K562 (cell line): ENCODE measurements around the gene PRRT2. TPM values are rescaled to one million over a fixed set of nuclear protein-coding genes. Genes with fewer than 3 reads are reported as not detected.

ENCODE experiments used
- ATAC-seq: fragments of 200-7000 bp; cut with Tn5 transposase; 3 replicates; pipeline ENCODE4 v1.9.1; 2020; ENCODE audit warnings: moderate library complexity
- BruUV-seq: library from RNA; stranded (reverse); fragments of 400-500 nt; replicated peaks from 2 replicates; lab custom pipeline; 2021; lab: Mats Ljungman, UMichigan
- CTCF ChIA-PET: fragments of 300-600 bp; formaldehyde crosslinking; extraction: SDS; loops from one replicate; lab custom pipeline; 2021; ENCODE audit warnings: low intra/inter-chr PET ratio; lab: Yijun Ruan, JAX
- POLR2A ChIA-PET: fragments of 300-600, 350-650 bp; sonication (Branson Sonifier 250); formaldehyde crosslinking; extraction: SDS; loops from one replicate; lab custom pipeline; 2021; ENCODE audit warnings: antibody characterized with exemption, inconsistent platforms; lab: Yijun Ruan, JAX
- DNase-seq, 4 experiments: peaks; one replicate each; pipeline versions ENCODE4 v3.0.0 to v3.0.0-alpha.2; 2011 to 2018; ENCODE audit warnings: low spot score in 3 of 4, mixed read lengths in 3 of 4; ENCODE audit errors: extremely low read depth in 1 of 4
- FAIRE-seq: peaks from 2 replicates; lab custom pipeline; 2011; peaks lifted over from hg19 to GRCh38; lab: Jason Lieb, UNC
- H2AFZ ChIP-seq: 2 replicates; pipeline ENCODE4 v1.6.0; 2011; ENCODE audit warnings: low read depth, low read length, control low read depth, inconsistent platforms
- H3K27ac ChIP-seq: fragments of 200-600 bp; 3 replicates; pipeline ENCODE4 v1.8.0; 2011; ENCODE audit warnings: low read depth, mild to moderate bottlenecking, control low read depth, inconsistent platforms, low read length, moderate library complexity, mixed read lengths; ENCODE audit errors: extremely low read depth
- H3K27me3 ChIP-seq, 2 experiments: fragments of 300-600 bp in 1 of 2; 2 replicates in 1 of 2; 3 replicates in 1 of 2; pipeline versions ENCODE4 v1.6.0 to v1.8.0; 2011; ENCODE audit warnings: inconsistent platforms in 2 of 2, low read length in 2 of 2, mild to moderate bottlenecking in 1 of 2, mixed read lengths in 1 of 2, moderate library complexity in 1 of 2; ENCODE audit not compliant: control insufficient read depth in 2 of 2, insufficient read depth in 2 of 2
- H3K36me3 ChIP-seq: fragments of 300-600 bp; 3 replicates; pipeline ENCODE4 v1.8.0; 2011; ENCODE audit warnings: mild to moderate bottlenecking, low read length, inconsistent platforms; ENCODE audit not compliant: control insufficient read depth, insufficient read depth
- H3K4me1 ChIP-seq, 2 experiments: fragments of 200-600 bp in 1 of 2; replicated peaks in 1 of 2; 2 replicates in 1 of 2; 3 replicates in 1 of 2; pipeline versions ENCODE4 v1.5.1 to v1.8.0; 2011; ENCODE audit warnings: inconsistent platforms in 2 of 2, low read length in 2 of 2, mild to moderate bottlenecking in 1 of 2, mixed read lengths in 1 of 2, moderate library complexity in 1 of 2; ENCODE audit not compliant: control insufficient read depth in 2 of 2, insufficient read depth in 2 of 2
- H3K4me2 ChIP-seq: 2 replicates; pipeline ENCODE4 v1.6.1; 2011; ENCODE audit warnings: low read length, control low read depth, inconsistent platforms, mixed read lengths; ENCODE audit not compliant: insufficient read depth
- H3K4me3 ChIP-seq: fragments of 200-600 bp; sonication (generic), shearing (Covaris generic); 2 replicates; pipeline ENCODE4 v1.5.1; 2016; ENCODE audit warnings: control low read depth, inconsistent platforms
- H3K79me2 ChIP-seq: fragments of 200-600 bp; 3 replicates; pipeline ENCODE4 v1.8.0; 2011; ENCODE audit warnings: low read length, inconsistent platforms; ENCODE audit not compliant: control insufficient read depth, insufficient read depth
- H3K9ac ChIP-seq, 2 experiments: 2 replicates each; pipeline versions ENCODE4 v1.6.0 to v1.6.1; 2011; ENCODE audit warnings: low read depth in 2 of 2, low read length in 2 of 2, control low read depth in 1 of 2, inconsistent platforms in 1 of 2, mild to moderate bottlenecking in 1 of 2, mixed read lengths in 1 of 2; ENCODE audit not compliant: insufficient read depth in 1 of 2
- H3K9me1 ChIP-seq: one replicate; pipeline ENCODE4 v1.6.0; 2011; ENCODE audit warnings: inconsistent platforms, mild to moderate bottlenecking, low read length, moderate library complexity; ENCODE audit not compliant: control insufficient read depth, insufficient read depth
- H3K9me3 ChIP-seq: replicated peaks from 2 replicates; pipeline ENCODE4 v1.5.1; 2011; ENCODE audit warnings: low read depth, low read length, inconsistent platforms; ENCODE audit not compliant: control insufficient read depth, insufficient read depth
- H4K20me1 ChIP-seq: replicated peaks from 2 replicates; pipeline ENCODE4 v1.6.1; 2011; ENCODE audit warnings: low read length, inconsistent platforms, mixed read lengths; ENCODE audit not compliant: control insufficient read depth, insufficient read depth
- ELK3 ChIP-seq: fragments of 450-650 bp; formaldehyde crosslinking; IDR thresholded peaks from 2 replicates; pipeline ENCODE4 v1.4.0; 2020; ENCODE audit warnings: mild to moderate bottlenecking
- ILK ChIP-seq: fragments of 450-650 bp; IDR thresholded peaks from 2 replicates; pipeline ENCODE4 v1.6.1; 2016; ENCODE audit warnings: missing genetic modification characterization, low read depth, mild to moderate bottlenecking, missing compliant biosample characterization, moderate library complexity, borderline replicate concordance
- KAT2B ChIP-seq: IDR thresholded peaks from one replicate; pipeline ENCODE4 v1.6.1; 2012; ENCODE audit warnings: low read depth, mild to moderate bottlenecking, control low read depth, inconsistent platforms, low read length, moderate library complexity
- MLX ChIP-seq, 2 experiments: fragments of 450-650 bp in 1 of 2; sonication (generic) in 1 of 2; formaldehyde crosslinking; conservative IDR thresholded peaks; 2 replicates each; pipeline versions ENCODE4 v1.4.0 to v1.8.1; 2020 to 2022; ENCODE audit warnings: mild to moderate bottlenecking in 1 of 2, missing genetic modification reagents in 1 of 2
- NCOA2 ChIP-seq, 2 experiments: fragments of 450-650 bp; IDR thresholded peaks; 2 replicates each; pipeline ENCODE4 v1.6.1; 2018; ENCODE audit warnings: mild to moderate bottlenecking in 2 of 2, moderate library complexity in 1 of 2; ENCODE audit not compliant: partially characterized antibody in 2 of 2
- SOX6 ChIP-seq: fragments of 450-650 bp; IDR thresholded peaks from 2 replicates; pipeline ENCODE4 v1.6.1; 2014; ENCODE audit warnings: mild to moderate bottlenecking
- SRSF9 ChIP-seq: fragments of 200-400 bp; formaldehyde crosslinking; IDR thresholded peaks from 2 replicates; pipeline ENCODE4 v1.6.1; 2017; ENCODE audit warnings: low read depth, low read length, borderline replicate concordance
- ZC3H11A ChIP-seq: IDR thresholded peaks from 2 replicates; pipeline ENCODE4 v1.6.1; 2012; ENCODE audit warnings: low read depth, low read length, improper control_type of control experiment
- ZFPM2 ChIP-seq: fragments of 250-450 bp; sonication (Bioruptor Pico); IDR thresholded peaks from 2 replicates; pipeline ENCODE4 v1.5.1; 2022; ENCODE audit warnings: mild to moderate bottlenecking
- ZKSCAN1 ChIP-seq: fragments of 150-350 bp; IDR thresholded peaks from 2 replicates; pipeline ENCODE4 v1.6.1; 2016; ENCODE audit warnings: low read depth, low read length
- ZKSCAN3 ChIP-seq: fragments of 250-450 bp; sonication (Bioruptor Pico); IDR thresholded peaks from 2 replicates; pipeline ENCODE4 v1.4.0; 2020
- ZNF184 ChIP-seq: sonication (generic); formaldehyde crosslinking; IDR thresholded peaks from 2 replicates; pipeline ENCODE4 v1.5.0; 2020; ENCODE audit warnings: missing genetic modification reagents
- WGBS: fragments of 100-300 bp; shearing (Covaris generic); methylation state at CpG from one replicate; pipeline ENCODE4 v1.1.6; 2016; ENCODE audit warnings: low coverage, mixed read lengths; ENCODE audit not compliant: insufficient coverage; ENCODE audit errors: missing lambda C conversion rate; 5-methylcytosine and 5-hydroxymethylcytosine counted together
- in situ Hi-C: fragments of 300-500 bp; cut with MboI; formaldehyde crosslinking; loops from 4 replicates; pipeline ENCODE4 v1.15.0; 2018; ENCODE audit warnings: inconsistent platforms, mixed read lengths
- intact Hi-C: fragments of 100-400 bp; cut with micrococcal nuclease; formaldehyde crosslinking; loops from 2 replicates; pipeline ENCODE4 v1.14.2; 2022
- polyA plus RNA-seq, 8 experiments: library from polyadenylated mRNA; depleted of rRNA in 4 of 8; stranded (reverse) in 5 of 8; unstranded in 3 of 8; fragments of >200 nt; fragmentation: Nextera tagmentation in 2 of 8; fragmentation: Illumina TruSeq in 1 of 8; extraction: Ambion mirVana in 2 of 8; extraction: Trizol in 1 of 8; gene quantifications; 2 replicates each; pipeline versions ENCODE4 v1.2.1 to v1.2.3, GENCODE V29; 2011 to 2014; ENCODE audit warnings: inconsistent platforms in 1 of 8, missing spikeins in 1 of 8
- total RNA-seq, 7 experiments: library from RNA; depleted of rRNA in 6 of 7; stranded (reverse); fragments of >200 nt in 6 of 7; fragmentation: Illumina TruSeq in 2 of 7; extraction: Trizol in 2 of 7; gene quantifications; 2 replicates each; pipeline versions ENCODE4 v1.2.1 to v1.2.3, GENCODE V29; 2011 to 2021; ENCODE audit warnings: low replicate concordance in 1 of 7

PRRT2 gene
- total and polyA plus RNA-seq, 9 of the 15 experiments (the other 6 are each of a cell fraction or from before 2014, with no cell fraction given) = 0.11 to 1.0 (median 0.42) TPM; not detected in 2

- Histone ChIP-seq H3K9me1 (no peaks in the 10 kb centered on the region), H3K9ac (no peak overlapping the region), H3K4me3 (no peak overlapping the region), H3K79me2 (no peaks in the 10 kb centered on the region), H3K36me3 (no peaks in the 10 kb centered on the region), H4K20me1 (no peaks in the 10 kb centered on the region), H2AFZ (no peak overlapping the region), H3K4me1 (peaks cover 6 to 11% of the 10 kb centered on the region in 2 experiments), H3K27ac (no peak overlapping the region), H3K27me3 (no peaks in the 10 kb centered on the region)
- no TSS peak for BruUV-seq
- in situ Hi-C loops = no loop called here
- ATAC-seq (no peak), DNase-seq (no peak)
- CTCF ChIA-PET = no interaction called here
- WGBS = 69% methylated on average over 3 of the region's 3 CpGs
- POLR2A ChIA-PET = interaction anchor here (0.6 to 1.0 kb wide), 2 partner anchors 9 to 19 kb away, joined by 3 read pairs; no protein-coding TSS in a partner anchor
- TF ChIP-seq ZC3H11A (no peak), MLX (CRISPR knock-in tag; conservative IDR thresholded peaks at IDR 0.05) (no peak), ILK (tag) (no peak), ZKSCAN1 (no peak)
- TF ChIP-seq, all 486 proteins: peak for 0
- FAIRE-seq = no peak
- intact Hi-C loops = no loop called here
- Histone ChIP-seq H3K9me3 (no peaks in the 10 kb centered on the region), H3K4me2 (no peak overlapping the region)
Measured at GRCh38 chr16:29766571-29766970, 45.4 kb upstream of the PRRT2 start.

GRCh38 chr16:29767062-29767461 lies 44.9 kb upstream of the PRRT2 start:
- CTCF ChIA-PET = no interaction called here
- no peaks in the 10 kb centered on the region for H3K36me3 ChIP-seq
- DNase-seq (no peak), FAIRE-seq (no peak), ATAC-seq (no peak)
- no peak overlapping the region for H3K9ac ChIP-seq
- WGBS = 50% methylated on average over 3 of the region's 3 CpGs
- intact Hi-C loops = no loop called here
- no peaks in the 10 kb centered on the region for H3K9me3 ChIP-seq
- H3K27me3 ChIP-seq = no peaks in the 10 kb centered on the region
- H3K9me1 ChIP-seq = no peaks in the 10 kb centered on the region
- in situ Hi-C loops = no loop called here
- H4K20me1 ChIP-seq = no peaks in the 10 kb centered on the region
- no peaks in the 10 kb centered on the region for H3K79me2 ChIP-seq
- H3K27ac ChIP-seq = no peak overlapping the region
- no peak overlapping the region for H2AFZ ChIP-seq
- no TSS peak for BruUV-seq
- H3K4me2 ChIP-seq = no peak overlapping the region
- POLR2A ChIA-PET = interaction anchor here (0.6 to 1.0 kb wide), 2 partner anchors 10 to 67 kb away, joined by 3 read pairs; no protein-coding TSS in a partner anchor
- H3K4me3 ChIP-seq = no peak overlapping the region
- peaks cover 6 to 11% of the 10 kb centered on the region in 2 experiments for H3K4me1 ChIP-seq
- TF ChIP-seq SOX6 (no peak), KAT2B (no peak), ELK3 (CRISPR knock-in tag) (no peak), ZFPM2 (CRISPR knock-in tag) (no peak), ZKSCAN3 (CRISPR knock-in tag) (no peak), SRSF9 (no peak), NCOA2 (IDR thresholded peaks at IDR 0.05; ENCODE audit: partially characterized antibody in 2 of 2) (no peak), ZNF184 (no peak)
